Head of caudate nucleus (tissue), 42 donors: ENCODE data around the gene FOXF2.

Experiments used
- DNase-seq, 42 donors: peaks; one replicate each; pipeline versions ENCODE4 v3.0.0 to v3.0.0-alpha.2; 2020 to 2021; ENCODE audit warnings: mixed read lengths in 7 of 42
- intact Hi-C: fragments of 100-400 bp; cut with DNase I; formaldehyde crosslinking; loops from one replicate; pipeline ENCODE4 v1.15.0; 2022

FOXF2 gene

GRCh38 chr6:1387876-1388629, 1.3 kb upstream of the FOXF2 start:
- no peak for DNase-seq
- intact Hi-C loops: loop anchor here (10.0 kb wide), 1 partner anchor 793 kb away; no protein-coding TSS in a partner anchor

GRCh38 chr6:1388630-1389368, 577 bp upstream of the FOXF2 start:
- intact Hi-C loops: loop anchor here (10.0 kb wide), 1 partner anchor 794 kb away; no protein-coding TSS in a partner anchor

GRCh38 chr6:1390133-1390945, 963 bp downstream of the FOXF2 start:
- peak in 1 of 42 donors; percentile 14 for DNase-seq
- intact Hi-C loops: no loop called here

More at GRCh38 chr6:1388630-1389368, 577 bp upstream of the FOXF2 start:
- no peak for DNase-seq

- DNase-seq: no peak
- intact Hi-C loops: no loop called here
Observed at GRCh38 chr6:1390946-1391799, 1.8 kb downstream of the FOXF2 start.

DNA sequence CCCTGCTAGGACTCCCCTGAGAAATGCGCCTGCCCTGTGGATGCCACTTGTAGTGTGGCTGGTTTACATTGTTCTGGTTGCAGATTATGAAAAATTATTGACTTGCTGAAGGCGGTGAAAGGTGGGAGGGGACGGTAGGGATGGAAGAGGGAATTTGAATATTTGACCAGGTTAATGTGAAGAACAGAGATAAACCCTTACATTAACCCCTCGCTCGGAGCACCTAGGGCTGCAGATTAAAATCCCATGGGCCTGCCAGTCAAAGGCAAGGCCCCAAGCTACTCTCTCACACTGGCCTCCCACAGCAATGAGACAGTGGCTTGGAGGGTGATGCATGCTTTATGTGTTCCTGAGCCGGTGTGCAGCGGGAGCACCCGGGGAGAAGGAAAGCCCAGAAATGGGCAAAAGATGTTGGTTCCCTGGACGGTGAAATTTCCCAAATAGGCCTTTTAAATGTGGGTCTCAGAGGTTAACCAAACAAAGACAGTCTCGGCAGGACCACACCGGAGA, 2.5 kb downstream of the FOXF2 start:
- intact Hi-C loops: no loop called here
- DNase-seq: no peak

DNA sequence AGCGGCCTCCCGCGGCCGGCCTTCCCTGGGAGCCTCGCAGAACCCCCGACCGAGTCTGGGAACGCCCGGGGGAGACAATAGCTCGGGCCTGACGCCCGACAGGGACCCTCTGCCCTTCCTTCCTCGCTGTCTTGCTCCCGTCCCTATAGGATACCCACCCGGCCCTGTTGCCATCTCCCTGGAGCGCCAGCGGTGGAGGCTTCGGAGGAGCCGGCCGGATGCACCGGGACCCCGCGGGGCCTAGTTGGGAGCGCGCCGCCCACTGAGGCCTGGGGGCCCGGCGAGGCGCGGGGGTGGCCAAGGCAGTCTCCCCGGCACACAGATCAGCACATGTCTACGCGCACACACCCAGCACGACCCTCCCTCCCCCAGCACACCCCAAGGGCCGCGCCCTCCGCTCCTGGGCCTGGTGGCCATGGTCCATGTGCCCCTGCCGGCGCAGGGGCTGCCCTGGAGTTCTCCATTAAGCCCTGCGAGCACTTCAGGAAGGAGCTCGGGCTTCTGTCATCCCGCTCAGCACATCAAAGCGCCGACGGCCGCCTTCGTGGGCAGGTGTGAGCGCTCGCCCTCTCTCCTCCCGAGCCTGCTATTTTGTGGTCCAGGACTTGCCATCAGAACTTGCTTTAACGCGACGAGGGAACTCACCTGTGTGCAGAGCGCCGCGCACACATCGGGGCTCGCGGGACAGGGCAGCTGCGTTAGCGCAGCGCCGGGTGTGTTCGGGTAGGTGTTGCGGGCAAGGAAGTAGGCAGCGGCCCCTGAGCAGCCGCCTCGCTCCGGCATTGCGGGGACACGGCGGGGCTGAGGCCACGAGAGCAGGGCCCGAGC, 3.7 kb downstream of the FOXF2 start:
- intact Hi-C loops: no loop called here
- no peak for DNase-seq

DNA sequence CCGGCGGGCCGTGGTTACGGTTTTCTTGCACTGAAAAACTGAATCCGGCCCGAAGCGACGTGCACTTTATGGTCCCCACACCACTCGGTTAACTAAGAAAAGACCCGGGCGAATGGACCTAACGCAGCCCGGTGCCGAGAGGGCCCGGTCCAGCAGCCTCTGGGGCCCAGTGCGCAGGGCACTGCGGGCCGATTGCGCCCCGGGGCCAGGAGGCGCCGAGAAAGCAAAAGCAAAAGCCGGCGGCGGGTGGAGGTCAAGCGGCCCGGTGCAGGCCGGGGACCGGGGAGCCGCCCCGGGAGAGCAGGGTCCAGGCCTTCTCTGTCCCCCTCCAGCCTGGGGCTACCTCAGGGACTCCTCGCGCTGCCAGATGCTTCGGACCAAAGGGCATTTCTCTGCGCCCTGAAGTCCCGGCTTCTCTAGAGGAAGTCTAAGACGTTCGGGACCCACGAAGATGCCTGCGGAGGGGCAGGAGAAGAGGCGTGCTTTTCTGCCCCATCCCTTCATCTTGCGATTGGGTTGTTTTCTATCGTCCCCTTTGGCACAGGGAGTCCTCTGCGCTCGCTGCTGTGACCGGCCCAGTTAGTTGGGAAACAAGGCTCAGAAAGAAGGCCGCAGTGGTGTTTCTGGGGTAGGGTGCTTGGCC, 4.4 kb downstream of the FOXF2 start:
- intact Hi-C loops: no loop called here
- DNase-seq: no peak

DNA sequence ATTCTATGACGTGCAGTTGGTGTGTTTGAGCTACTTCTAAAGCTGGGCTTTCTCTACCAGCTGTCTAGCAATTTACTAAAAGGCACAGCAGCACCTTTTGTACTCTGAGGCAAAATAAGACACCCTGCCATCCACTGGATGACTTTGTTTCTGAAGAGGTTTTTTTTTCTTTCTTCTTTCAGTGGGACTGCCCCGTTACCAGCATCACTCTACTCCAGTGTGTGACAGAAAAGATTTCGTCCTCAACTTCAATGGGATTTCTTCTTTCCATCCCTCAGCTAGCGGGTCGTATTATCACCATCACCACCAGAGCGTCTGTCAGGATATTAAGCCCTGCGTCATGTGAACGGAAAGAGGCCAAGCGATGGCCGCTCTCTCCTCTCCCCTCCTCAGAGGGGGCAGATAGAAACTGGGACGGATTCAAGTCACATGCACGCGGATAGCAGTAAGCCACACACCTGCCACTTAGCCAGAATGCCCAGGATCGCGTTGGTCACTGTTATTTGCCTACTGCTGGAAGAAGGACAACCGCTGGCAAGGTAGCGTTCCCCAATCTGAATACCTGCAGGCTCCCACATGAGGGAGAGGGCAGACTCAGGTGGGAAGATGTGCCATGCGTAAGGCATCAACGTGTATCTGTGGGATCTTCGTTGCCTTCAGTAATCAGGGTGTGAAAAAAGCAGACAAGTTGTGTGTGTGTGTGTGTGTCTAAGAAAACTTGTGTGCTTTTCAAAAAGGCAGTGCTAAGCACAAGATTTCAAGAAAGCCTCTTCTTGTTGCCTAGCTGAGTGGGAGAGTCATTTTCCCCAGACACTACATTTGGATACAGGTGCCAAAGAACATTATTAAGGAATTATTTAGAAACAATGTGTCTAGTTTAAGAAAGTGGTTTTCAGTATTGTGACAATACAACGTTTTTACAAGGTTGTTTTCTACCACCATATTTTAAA, 5.4 kb downstream of the FOXF2 start:
- no peak for DNase-seq
- intact Hi-C loops: loop anchor here (5.0 kb wide), 1 partner anchor 597 kb away; no protein-coding TSS in a partner anchor

GRCh38 chr6:1395506-1395905, 6.1 kb downstream of the FOXF2 start:
- no peak for DNase-seq
- intact Hi-C loops: loop anchor here (5.0 kb wide), 1 partner anchor 598 kb away; no protein-coding TSS in a partner anchor

GRCh38 chr6:1395941-1396908, 6.8 kb downstream of the FOXF2 start:
- intact Hi-C loops: loop anchor here (5.0 kb wide), 1 partner anchor 599 kb away; no protein-coding TSS in a partner anchor
- no peak for DNase-seq

- intact Hi-C loops: loop anchor here (5.0 kb wide), 1 partner anchor 600 kb away; no protein-coding TSS in a partner anchor
- DNase-seq: peak; percentile 25 to 84 (median 69)
Observed at GRCh38 chr6:1396952-1397868, 7.8 kb downstream of the FOXF2 start.

- no peak for DNase-seq
- intact Hi-C loops: loop anchor here (5.0 kb wide), 1 partner anchor 602 kb away; no protein-coding TSS in a partner anchor
Observed at GRCh38 chr6:1399085-1399780, 9.9 kb downstream of the FOXF2 start.
